Keratinocyte (primary cell): ENCODE measurements around the gene PTOV1.

Experiments
- EZH2 ChIP-seq: IDR thresholded peaks from one replicate; pipeline ENCODE4 v1.6.1; 2012; ENCODE audit warnings: inconsistent platforms, mild to moderate bottlenecking, low read length, moderate library complexity
- TF ChIP-seq, protein P1 (sequence below), 3 experiments: IDR thresholded peaks in 1 of 3; conservative IDR thresholded peaks in 1 of 3; optimal IDR thresholded peaks in 1 of 3; 2 replicates in 2 of 3; 3 replicates in 1 of 3; pipeline versions ENCODE3 to v1.5.1; 2011; ENCODE audit warnings: low read length in 3 of 3, mild to moderate bottlenecking in 3 of 3, moderate library complexity in 2 of 3, control low read depth in 1 of 3, inconsistent platforms in 1 of 3; ENCODE audit not compliant: insufficient read depth in 2 of 3; ENCODE audit errors: extremely low read depth in 1 of 3

DNA sequence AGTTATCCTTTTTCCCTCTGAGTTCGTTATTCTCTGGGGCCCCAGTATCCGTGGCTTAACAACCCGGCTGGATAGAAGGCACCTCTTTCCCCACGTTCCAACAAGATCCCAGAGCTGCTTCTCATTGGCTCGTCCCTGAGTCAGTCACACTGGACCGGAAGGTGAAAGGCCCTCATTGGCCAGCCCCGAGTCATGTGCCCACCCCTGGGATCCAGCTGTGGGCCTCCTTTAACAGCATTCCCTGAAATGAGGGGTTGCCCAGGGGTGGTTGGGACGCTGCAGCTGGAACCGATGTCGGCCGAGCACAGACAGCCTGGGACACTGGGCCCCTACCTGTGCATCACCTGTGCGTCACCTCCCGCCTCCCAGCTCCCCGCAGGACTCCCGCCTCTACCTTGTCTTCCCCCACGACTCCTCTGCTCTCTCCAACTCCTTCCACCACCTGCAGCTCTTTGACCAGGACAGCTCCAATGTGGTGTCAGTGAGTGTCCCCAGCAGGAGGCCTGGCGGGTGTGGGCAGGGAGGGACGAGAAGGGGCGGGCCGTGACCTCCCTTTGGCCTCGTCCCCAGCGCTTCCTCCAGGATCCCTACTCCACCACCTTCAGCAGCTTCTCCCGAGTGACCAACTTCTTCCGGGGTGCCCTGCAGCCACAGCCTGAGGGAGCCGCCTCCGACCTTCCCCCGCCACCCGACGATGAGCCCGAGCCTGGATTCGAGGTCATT is 30.9 kb downstream of the PTOV1 start:
- TF ChIP-seq, protein P1, sequence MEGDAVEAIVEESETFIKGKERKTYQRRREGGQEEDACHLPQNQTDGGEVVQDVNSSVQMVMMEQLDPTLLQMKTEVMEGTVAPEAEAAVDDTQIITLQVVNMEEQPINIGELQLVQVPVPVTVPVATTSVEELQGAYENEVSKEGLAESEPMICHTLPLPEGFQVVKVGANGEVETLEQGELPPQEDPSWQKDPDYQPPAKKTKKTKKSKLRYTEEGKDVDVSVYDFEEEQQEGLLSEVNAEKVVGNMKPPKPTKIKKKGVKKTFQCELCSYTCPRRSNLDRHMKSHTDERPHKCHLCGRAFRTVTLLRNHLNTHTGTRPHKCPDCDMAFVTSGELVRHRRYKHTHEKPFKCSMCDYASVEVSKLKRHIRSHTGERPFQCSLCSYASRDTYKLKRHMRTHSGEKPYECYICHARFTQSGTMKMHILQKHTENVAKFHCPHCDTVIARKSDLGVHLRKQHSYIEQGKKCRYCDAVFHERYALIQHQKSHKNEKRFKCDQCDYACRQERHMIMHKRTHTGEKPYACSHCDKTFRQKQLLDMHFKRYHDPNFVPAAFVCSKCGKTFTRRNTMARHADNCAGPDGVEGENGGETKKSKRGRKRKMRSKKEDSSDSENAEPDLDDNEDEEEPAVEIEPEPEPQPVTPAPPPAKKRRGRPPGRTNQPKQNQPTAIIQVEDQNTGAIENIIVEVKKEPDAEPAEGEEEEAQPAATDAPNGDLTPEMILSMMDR (optimal IDR thresholded peaks at IDR 0.05 in 1 of 3, IDR thresholded peaks at IDR 0.05 in 1 of 3, conservative IDR thresholded peaks at IDR 0.05 in 1 of 3; ENCODE audit: extremely low read depth in 1 of 3, insufficient read depth in 2 of 3, low read length in 3 of 3), result no peak
- TF ChIP-seq EZH2, result no peak
